Fibroblast of the aortic adventitia (primary cell): ENCODE data around the gene BATF2. TPM values are rescaled to one million over a fixed set of nuclear protein-coding genes. Genes with fewer than 3 reads are reported as not detected.
A peak's percentile ranks its signal among the peaks of the same experiment; 100 is the strongest.

Experiments used
- DNase-seq: peaks from one replicate; pipeline ENCODE4 v3.0.0-alpha.2; 2010; ENCODE audit warnings: low read depth
- H3K4me3 ChIP-seq: 2 replicates; pipeline ENCODE4 v1.5.1; 2011; ENCODE audit warnings: low read depth, mild to moderate bottlenecking, control low read depth, low read length, moderate library complexity
- CTCF ChIP-seq: IDR thresholded peaks from 2 replicates; pipeline ENCODE4 v1.5.1; 2011; ENCODE audit warnings: mild to moderate bottlenecking, low read length, control low read depth, inconsistent platforms; ENCODE audit not compliant: insufficient read depth
- total RNA-seq: library from RNA; depleted of rRNA; stranded (reverse); fragments of >200 nt; gene quantifications from 2 replicates; pipeline ENCODE4 v1.2.3, GENCODE V29; 2012; ENCODE audit warnings: low replicate concordance

The BATF2 gene
- total RNA-seq, 1 donor = 0.45 TPM

GRCh38 chr11:65040520-65040846, 43.7 kb upstream of the BATF2 start:
- H3K4me3 ChIP-seq = peak overlapping the region; percentile 76
- no peak for TF ChIP-seq CTCF
- no peak for DNase-seq

GRCh38 chr11:65036931-65037330, 40.2 kb upstream of the BATF2 start:
- no peak for TF ChIP-seq CTCF
- no peak for DNase-seq
- no peak overlapping the region for H3K4me3 ChIP-seq

- H3K4me3 ChIP-seq = no peak overlapping the region
- DNase-seq = no peak
- no peak for TF ChIP-seq CTCF
Observed at GRCh38 chr11:65035579-65035978, 38.8 kb upstream of the BATF2 start.

- no peak for TF ChIP-seq CTCF
- no peak for DNase-seq
- no peak overlapping the region for H3K4me3 ChIP-seq
Observed at GRCh38 chr11:65034423-65034822, 37.7 kb upstream of the BATF2 start.

GRCh38 chr11:65032216-65032615, 35.4 kb upstream of the BATF2 start:
- H3K4me3 ChIP-seq = no peak overlapping the region
- TF ChIP-seq CTCF = no peak
- DNase-seq = no peak

GRCh38 chr11:65027213-65028067, 30.7 kb upstream of the BATF2 start, which contains the start of gene SNX15:
Gene SNX15 (plus strand): TSS chr11:65027439. CDS start chr11:65027538, 99 bp downstream.
- H3K4me3 ChIP-seq = peak within 1 kb of the TSS; percentile 86
- TF ChIP-seq CTCF = peak; percentile 75
- peak; percentile 98 for DNase-seq
